ENCODE measurements around the gene SEPTIN7.

Gene SEPTIN7

GRCh38 chr7:35761871-35762677 lies 38.8 kb upstream of the SEPTIN7 start:
- Histone ChIP-seq H3K4me1 (ENCODE audit: low read depth, poor library complexity, severe bottlenecking) (no peaks in the 10 kb centered on the region), H3K9ac (no peak overlapping the region), H3K36me3 (ENCODE audit: insufficient read depth) (no peaks in the 10 kb centered on the region), H4K20me1 (ENCODE audit: insufficient read depth) (no peaks in the 10 kb centered on the region), H3K4me3 (IDR thresholded peaks at IDR 0.05; ENCODE audit: insufficient read depth, low read depth, low read length) (no peak overlapping the region), H3K27ac (no peak overlapping the region), H3K4me2 (no peak overlapping the region), H2AFZ (ENCODE audit: low read depth) (no peak overlapping the region), H3K79me2 (ENCODE audit: insufficient read depth, low read depth) (no peaks in the 10 kb centered on the region), H3K27me3 (ENCODE audit: insufficient read depth, low read depth) (no peaks in the 10 kb centered on the region)
- TF ChIP-seq, protein P1, sequence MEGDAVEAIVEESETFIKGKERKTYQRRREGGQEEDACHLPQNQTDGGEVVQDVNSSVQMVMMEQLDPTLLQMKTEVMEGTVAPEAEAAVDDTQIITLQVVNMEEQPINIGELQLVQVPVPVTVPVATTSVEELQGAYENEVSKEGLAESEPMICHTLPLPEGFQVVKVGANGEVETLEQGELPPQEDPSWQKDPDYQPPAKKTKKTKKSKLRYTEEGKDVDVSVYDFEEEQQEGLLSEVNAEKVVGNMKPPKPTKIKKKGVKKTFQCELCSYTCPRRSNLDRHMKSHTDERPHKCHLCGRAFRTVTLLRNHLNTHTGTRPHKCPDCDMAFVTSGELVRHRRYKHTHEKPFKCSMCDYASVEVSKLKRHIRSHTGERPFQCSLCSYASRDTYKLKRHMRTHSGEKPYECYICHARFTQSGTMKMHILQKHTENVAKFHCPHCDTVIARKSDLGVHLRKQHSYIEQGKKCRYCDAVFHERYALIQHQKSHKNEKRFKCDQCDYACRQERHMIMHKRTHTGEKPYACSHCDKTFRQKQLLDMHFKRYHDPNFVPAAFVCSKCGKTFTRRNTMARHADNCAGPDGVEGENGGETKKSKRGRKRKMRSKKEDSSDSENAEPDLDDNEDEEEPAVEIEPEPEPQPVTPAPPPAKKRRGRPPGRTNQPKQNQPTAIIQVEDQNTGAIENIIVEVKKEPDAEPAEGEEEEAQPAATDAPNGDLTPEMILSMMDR (conservative IDR thresholded peaks at IDR 0.05; ENCODE audit: low read depth, low read length) = no peak

- Histone ChIP-seq H3K4me3 (IDR thresholded peaks at IDR 0.05; ENCODE audit: insufficient read depth, low read depth, low read length) (no peak overlapping the region), H4K20me1 (ENCODE audit: insufficient read depth) (no peaks in the 10 kb centered on the region), H3K27me3 (ENCODE audit: insufficient read depth, low read depth) (no peaks in the 10 kb centered on the region), H3K79me2 (ENCODE audit: insufficient read depth, low read depth) (no peaks in the 10 kb centered on the region), H3K27ac (no peak overlapping the region), H2AFZ (ENCODE audit: low read depth) (no peak overlapping the region), H3K9ac (no peak overlapping the region), H3K4me2 (no peak overlapping the region), H3K36me3 (ENCODE audit: insufficient read depth) (no peaks in the 10 kb centered on the region), H3K4me1 (ENCODE audit: low read depth, poor library complexity, severe bottlenecking) (no peaks in the 10 kb centered on the region)
- TF ChIP-seq, protein P1 (conservative IDR thresholded peaks at IDR 0.05; ENCODE audit: low read depth, low read length) = no peak
These were observed 38.1 kb upstream of the SEPTIN7 start for GRCh38 chr7:35762781-35763180.

GRCh38 chr7:35768346-35768745 lies 32.5 kb upstream of the SEPTIN7 start:
- no peaks in the 10 kb centered on the region for H3K36me3 ChIP-seq (ENCODE audit: insufficient read depth)
- H4K20me1 ChIP-seq (ENCODE audit: insufficient read depth) = no peaks in the 10 kb centered on the region
- H3K9ac ChIP-seq = no peak overlapping the region
- H3K27ac ChIP-seq = no peak overlapping the region
- H3K27me3 ChIP-seq (ENCODE audit: insufficient read depth, low read depth) = no peaks in the 10 kb centered on the region
- no peak overlapping the region for H3K4me2 ChIP-seq
- H2AFZ ChIP-seq (ENCODE audit: low read depth) = no peak overlapping the region
- no peaks in the 10 kb centered on the region for H3K79me2 ChIP-seq (ENCODE audit: insufficient read depth, low read depth)
- H3K4me3 ChIP-seq (IDR thresholded peaks at IDR 0.05; ENCODE audit: insufficient read depth, low read depth, low read length) = no peak overlapping the region
- TF ChIP-seq, protein P1 (conservative IDR thresholded peaks at IDR 0.05; ENCODE audit: low read depth, low read length) = no peak
- no peaks in the 10 kb centered on the region for H3K4me1 ChIP-seq (ENCODE audit: low read depth, poor library complexity, severe bottlenecking)

GRCh38 chr7:35771776-35772175 lies 29.1 kb upstream of the SEPTIN7 start:
- Histone ChIP-seq H3K36me3 (ENCODE audit: insufficient read depth) (no peaks in the 10 kb centered on the region), H3K27ac (no peak overlapping the region), H3K9ac (no peak overlapping the region), H3K79me2 (ENCODE audit: insufficient read depth, low read depth) (no peaks in the 10 kb centered on the region), H3K4me1 (ENCODE audit: low read depth, poor library complexity, severe bottlenecking) (no peaks in the 10 kb centered on the region), H2AFZ (ENCODE audit: low read depth) (no peak overlapping the region), H4K20me1 (ENCODE audit: insufficient read depth) (no peaks in the 10 kb centered on the region), H3K4me2 (no peak overlapping the region), H3K27me3 (ENCODE audit: insufficient read depth, low read depth) (no peaks in the 10 kb centered on the region), H3K4me3 (IDR thresholded peaks at IDR 0.05; ENCODE audit: insufficient read depth, low read depth, low read length) (no peak overlapping the region)
- TF ChIP-seq, protein P1 (conservative IDR thresholded peaks at IDR 0.05; ENCODE audit: low read depth, low read length) = no peak

All from KMS-11 (cell line).